IMR-90 (cell line): ENCODE measurements around the gene FOXN4. TPM values are rescaled to one million over a fixed set of nuclear protein-coding genes. Genes with fewer than 3 reads are reported as not detected.

Experiments
- ATAC-seq: fragments of 200-7000 bp; cut with Tn5 transposase; 2 replicates; pipeline ENCODE4 v1.9.1; 2020; ENCODE audit warnings: low read depth, mild to moderate bottlenecking, moderate library complexity
- BruUV-seq: library from RNA; stranded (reverse); fragments of 400-500 nt; replicated peaks from 2 replicates; lab custom pipeline; 2021; lab: Mats Ljungman, UMichigan
- CTCF ChIA-PET: fragments of 300-600 bp; formaldehyde crosslinking; extraction: SDS; loops from one replicate; lab custom pipeline; 2021; ENCODE audit warnings: antibody characterized with exemption; lab: Yijun Ruan, JAX
- POLR2A ChIA-PET: fragments of 300-600 bp; sonication (Branson Sonifier 250); formaldehyde crosslinking; loops from one replicate; lab custom pipeline; 2022; ENCODE audit warnings: antibody characterized with exemption; ENCODE audit not compliant: unreplicated experiment; lab: Charles Lee
- DNase-seq: peaks from one replicate; pipeline ENCODE4 v3.0.0; 2013
- H2AFZ ChIP-seq: replicated peaks from 2 replicates; pipeline ENCODE3; 2013; ENCODE audit warnings: low read length, mild to moderate bottlenecking; ENCODE audit not compliant: poor library complexity
- H2AK5ac ChIP-seq: 2 replicates; pipeline ENCODE4 v1.6.1; 2013; ENCODE audit warnings: low read depth, low read length, inconsistent platforms
- H2AK9ac ChIP-seq: replicated peaks from 2 replicates; pipeline ENCODE3; 2013; ENCODE audit warnings: mild to moderate bottlenecking, low read depth, low read length, moderate library complexity; ENCODE audit not compliant: poor library complexity
- H2BK120ac ChIP-seq: 2 replicates; pipeline ENCODE4 v1.6.1; 2013; ENCODE audit warnings: low read depth, low read length, inconsistent platforms
- H2BK15ac ChIP-seq: 3 replicates; pipeline ENCODE4 v1.6.1; 2013; ENCODE audit warnings: low read depth, low read length, inconsistent platforms
- H2BK20ac ChIP-seq: 2 replicates; pipeline ENCODE4 v1.6.1; 2013; ENCODE audit warnings: low read depth, mild to moderate bottlenecking, inconsistent platforms, low read length, moderate library complexity
- H2BK5ac ChIP-seq: 2 replicates; pipeline ENCODE4 v1.6.1; 2013; ENCODE audit warnings: mild to moderate bottlenecking, low read depth, low read length, inconsistent platforms; ENCODE audit not compliant: poor library complexity, severe bottlenecking
- H3K14ac ChIP-seq: replicated peaks from 2 replicates; pipeline ENCODE4 v1.6.1; 2013; ENCODE audit warnings: low read depth, low read length, inconsistent platforms
- H3K18ac ChIP-seq: 2 replicates; pipeline ENCODE4 v1.6.1; 2013; ENCODE audit warnings: low read depth, low read length, control low read depth
- H3K23ac ChIP-seq: 2 replicates; pipeline ENCODE4 v1.6.1; 2013; ENCODE audit warnings: low read depth, low read length, inconsistent platforms
- H3K27ac ChIP-seq: 2 replicates; pipeline ENCODE4 v1.5.1; 2013; ENCODE audit warnings: mild to moderate bottlenecking, control low read depth, low read length; ENCODE audit not compliant: insufficient read depth
- H3K27me3 ChIP-seq: 2 replicates; pipeline ENCODE4 v1.6.1; 2013; ENCODE audit warnings: low read length; ENCODE audit not compliant: control insufficient read depth, insufficient read depth
- H3K36me3 ChIP-seq: 2 replicates; pipeline ENCODE4 v1.6.1; 2013; ENCODE audit warnings: low read length, mixed read lengths; ENCODE audit not compliant: control insufficient read depth, insufficient read depth
- H3K4ac ChIP-seq: 2 replicates; pipeline ENCODE4 v1.6.1; 2013; ENCODE audit warnings: low read depth, low read length, inconsistent platforms
- H3K4me1 ChIP-seq: 2 replicates; pipeline ENCODE4 v1.6.1; 2013; ENCODE audit warnings: low read length, mixed read lengths; ENCODE audit not compliant: control insufficient read depth, insufficient read depth
- H3K4me2 ChIP-seq: 2 replicates; pipeline ENCODE4 v1.6.1; 2013; ENCODE audit warnings: low read depth, mild to moderate bottlenecking, control low read depth, low read length, moderate library complexity
- H3K4me3 ChIP-seq: 2 replicates; pipeline ENCODE4 v1.5.1; 2013; ENCODE audit warnings: low read depth, mild to moderate bottlenecking, control low read depth, low read length, moderate library complexity; ENCODE audit not compliant: insufficient read depth
- H3K56ac ChIP-seq: 2 replicates; pipeline ENCODE4 v1.6.1; 2013; ENCODE audit warnings: low read length, inconsistent platforms; ENCODE audit not compliant: insufficient read depth; ENCODE audit errors: extremely low read depth
- H3K79me1 ChIP-seq, 2 experiments: 2 replicates each; pipeline ENCODE4 v1.6.1; 2013; ENCODE audit warnings: low read length in 2 of 2, inconsistent platforms in 1 of 2, low read depth in 1 of 2
- H3K9ac ChIP-seq: 2 replicates; pipeline ENCODE4 v1.6.1; 2013; ENCODE audit warnings: low read depth, low read length, control low read depth
- H3K9me1 ChIP-seq: 2 replicates; pipeline ENCODE4 v1.6.1; 2013; ENCODE audit warnings: low read length, inconsistent platforms; ENCODE audit not compliant: insufficient read depth
- H3K9me3 ChIP-seq: 2 replicates; pipeline ENCODE4 v1.6.1; 2013; ENCODE audit warnings: low read length; ENCODE audit not compliant: control insufficient read depth, insufficient read depth
- H4K20me1 ChIP-seq: 2 replicates; pipeline ENCODE4 v1.6.1; 2013; ENCODE audit warnings: low read length, inconsistent platforms; ENCODE audit not compliant: insufficient read depth
- H4K5ac ChIP-seq: 2 replicates; pipeline ENCODE4 v1.6.1; 2013; ENCODE audit warnings: mild to moderate bottlenecking, low read depth, low read length, control low read depth
- H4K8ac ChIP-seq, 2 experiments: 2 replicates each; pipeline ENCODE4 v1.6.1; 2013; ENCODE audit warnings: low read depth in 2 of 2, low read length in 2 of 2, control low read depth in 1 of 2, inconsistent platforms in 1 of 2
- H4K91ac ChIP-seq: 2 replicates; pipeline ENCODE4 v1.6.1; 2013; ENCODE audit warnings: low read depth, low read length, inconsistent platforms; ENCODE audit not compliant: insufficient read depth
- FOS ChIP-seq: fragments of 150-350 bp; IDR thresholded peaks from 2 replicates; pipeline ENCODE4 v1.6.1; 2016; ENCODE audit warnings: low read depth, low read length
- RAD21 ChIP-seq: IDR thresholded peaks from 2 replicates; pipeline ENCODE4 v1.6.1; 2012; ENCODE audit warnings: low read length, improper control_type of control experiment
- RFX5 ChIP-seq: IDR thresholded peaks from 2 replicates; pipeline ENCODE4 v1.8.0; 2012; ENCODE audit warnings: low read depth, mild to moderate bottlenecking, low read length, moderate library complexity
- SMC3 ChIP-seq: fragments of 150-350 bp; IDR thresholded peaks from 2 replicates; pipeline ENCODE4 v1.6.1; 2016; ENCODE audit warnings: low read depth, mild to moderate bottlenecking, antibody characterized with exemption, low read length, moderate library complexity
- WGBS, 2 experiments: methylation state at CpG; one replicate each; pipeline versions ENCODE4 v1.1.5 to v1.1.7; 2013; ENCODE audit warnings: missing lambda C conversion rate in 2 of 2; ENCODE audit not compliant: insufficient read length in 1 of 2; ENCODE audit errors: extremely low coverage in 2 of 2; 5-methylcytosine and 5-hydroxymethylcytosine counted together
- dilution Hi-C: fragments of 300-500 bp; cut with HindIII; formaldehyde crosslinking; loops from one replicate; pipeline ENCODE4 v1.14.3; 2018; ENCODE audit warnings: low sequenced_read_pairs; ENCODE audit not compliant: unreplicated experiment
- in situ Hi-C: fragments of 300-500 bp; cut with MboI; formaldehyde crosslinking; loops from 3 replicates; pipeline ENCODE4 v1.14.3; 2019; ENCODE audit warnings: low sequenced_read_pairs, inconsistent platforms, mixed read lengths
- intact Hi-C: fragments of 100-400 bp; cut with micrococcal nuclease; formaldehyde crosslinking; loops from 2 replicates; pipeline ENCODE4 v1.10.0; 2022
- polyA plus RNA-seq, 3 experiments: library from polyadenylated mRNA; depleted of rRNA; stranded (reverse); fragments of >200 nt; gene quantifications; 2 replicates each; pipeline ENCODE4 v1.2.3, GENCODE V29; 2012; ENCODE audit warnings: low replicate concordance in 1 of 3
- total RNA-seq: library from RNA; depleted of rRNA; stranded (reverse); fragments of >200 nt; gene quantifications from 2 replicates; pipeline ENCODE4 v1.2.3, GENCODE V29; 2012

Gene FOXN4
- total and polyA plus RNA-seq, 2 of the 4 experiments (the other 2 are of a cell fraction) = not detected

DNA sequence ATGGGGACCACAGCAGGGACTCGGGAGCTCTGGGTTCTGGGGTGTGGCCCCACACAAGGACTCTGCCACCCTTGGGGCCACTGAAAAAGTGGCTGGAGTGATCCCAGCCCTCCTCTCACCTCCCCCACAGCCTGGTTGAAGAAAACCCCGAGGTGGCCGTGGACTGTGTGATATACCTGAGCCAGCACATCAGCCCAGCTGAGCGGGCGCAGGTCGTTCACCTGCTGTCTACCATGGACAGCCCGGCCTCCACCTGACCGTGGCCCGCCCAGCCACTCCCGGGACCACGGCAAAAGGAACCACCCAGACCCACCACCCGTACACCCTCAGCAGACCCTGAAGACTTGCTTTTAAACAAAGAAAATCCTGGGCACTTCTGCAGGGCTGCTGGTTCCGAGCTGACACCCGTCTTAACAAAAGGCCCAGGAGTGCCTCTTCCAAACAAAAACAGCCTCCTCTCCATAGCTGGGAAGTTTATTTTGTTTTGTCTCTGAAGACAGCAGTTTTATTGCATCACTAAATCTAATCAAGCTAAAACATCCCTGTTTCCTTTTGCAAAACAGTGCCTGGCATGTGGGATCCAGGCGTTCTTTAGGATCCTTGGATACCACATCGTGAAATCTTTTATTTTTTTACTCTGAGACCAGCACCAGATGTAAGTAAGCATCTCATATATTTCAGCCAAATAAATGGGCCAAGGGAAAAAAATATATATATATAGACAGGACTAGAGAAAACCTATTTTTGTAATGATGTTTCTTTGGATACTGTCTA is 42.8 kb downstream of the FOXN4 start:
- Histone ChIP-seq H2AK5ac (no peak overlapping the region), H2BK15ac (no peak overlapping the region), H3K4ac (no peak overlapping the region), H3K18ac (no peak overlapping the region), H3K14ac (no peak overlapping the region), H3K79me1 (no peaks in the 10 kb centered on the region), H3K27ac (no peak overlapping the region), H4K20me1 (no peaks in the 10 kb centered on the region), H3K4me2 (no peak overlapping the region), H3K36me3 (peaks cover 3% of the 10 kb centered on the region; the same call in 1 of the 2 replicates), H2AK9ac (no peak overlapping the region), H4K5ac (no peak overlapping the region), H2BK5ac (no peak overlapping the region), H4K91ac (no peak overlapping the region), H3K23ac (no peak overlapping the region), H3K9me3 (no peaks in the 10 kb centered on the region), H3K4me1 (no peaks in the 10 kb centered on the region), H3K9ac (no peak overlapping the region), H2BK20ac (no peak overlapping the region), H3K4me3 (no peak overlapping the region), H3K56ac (no peak overlapping the region), H2BK120ac (no peak overlapping the region), H4K8ac (no peak overlapping the region), H3K27me3 (peaks cover under 1% of the 10 kb centered on the region; the same call in 1 of the 2 replicates), H3K9me1 (no peaks in the 10 kb centered on the region), H2AFZ (no peak overlapping the region)
- no peak for ATAC-seq
- CTCF ChIA-PET = no interaction called here
- TF ChIP-seq RAD21 (no peak), SMC3 (no peak), RFX5 (no peak), FOS (no peak)
- POLR2A ChIA-PET = no interaction called here
- intact Hi-C loops (no loop called here), dilution Hi-C loops (no loop called here), in situ Hi-C loops (no loop called here)
- DNase-seq = no peak
- WGBS, 2 experiments = 75% methylated on average over 2 of the region's 16 CpGs; no CpG with 5 or more reads in 1 of the 2 experiments
- no TSS peak for BruUV-seq
